B cell (primary cell): Measurements from ENCODE around the gene DENND1A. TPM values are rescaled to one million over a fixed set of nuclear protein-coding genes. Genes with fewer than 3 reads are reported as not detected.

Experiments
- ATAC-seq: fragments of 200-7000 bp; cut with Tn5 transposase; one replicate; pipeline ENCODE4 v1.10.0; 2021; ENCODE audit warnings: low read depth, mild to moderate bottlenecking, moderate number of reproducible peaks, moderate library complexity
- CTCF ChIA-PET: fragments of 350-600 bp; sonication (Branson Sonifier 250); formaldehyde crosslinking; loops from one replicate; lab custom pipeline; 2021; ENCODE audit warnings: antibody characterized with exemption, inconsistent platforms; lab: Charles Lee
- POLR2A ChIA-PET: fragments of 350-600 bp; sonication (Branson Sonifier 250); formaldehyde crosslinking; loops from one replicate; lab custom pipeline; 2021; ENCODE audit warnings: antibody characterized with exemption; lab: Charles Lee
- DNase-seq: peaks from one replicate; pipeline ENCODE4 v3.0.0; 2013
- H2AFZ ChIP-seq: 2 replicates; pipeline ENCODE4 v1.6.1; 2012; ENCODE audit warnings: mild to moderate bottlenecking, low read depth, low read length; ENCODE audit not compliant: insufficient read depth, poor library complexity, severe bottlenecking
- H3K27ac ChIP-seq, 2 donors: 1 replicate in 1 of 2; 2 replicates in 1 of 2; pipeline ENCODE4 v1.5.1; 2012 to 2013; ENCODE audit warnings: low read length in 2 of 2, mild to moderate bottlenecking in 2 of 2, moderate library complexity in 1 of 2
- H3K27me3 ChIP-seq, 4 experiments: fragments of 200-600 bp in 1 of 4; sonication (generic) in 1 of 4; replicated peaks in 1 of 4; 1 replicate in 2 of 4; 2 replicates in 2 of 4; pipeline versions ENCODE4 v1.6.1 to v1.7.0; 2013 to 2016; ENCODE audit warnings: low read length in 3 of 4, mild to moderate bottlenecking in 2 of 4, mixed read lengths in 1 of 4, moderate library complexity in 1 of 4; ENCODE audit not compliant: insufficient read depth in 4 of 4, control insufficient read depth in 3 of 4; ENCODE audit errors: control extremely low read depth in 1 of 4
- H3K36me3 ChIP-seq, 2 experiments: replicated peaks in 1 of 2; 1 replicate in 1 of 2; 2 replicates in 1 of 2; pipeline versions ENCODE4 v1.6.1 to v1.7.1; 2013; ENCODE audit warnings: low read length in 1 of 2; ENCODE audit not compliant: insufficient read depth in 2 of 2, control insufficient read depth in 1 of 2; ENCODE audit errors: control extremely low read depth in 1 of 2, extremely low read depth in 1 of 2
- H3K4me1 ChIP-seq, 2 donors: fragments of 200-600 bp in 1 of 2; sonication (generic) in 1 of 2; 1 replicate in 1 of 2; 2 replicates in 1 of 2; pipeline versions ENCODE4 v1.5.1 to v1.6.1; 2013 to 2017; ENCODE audit warnings: low read length in 2 of 2; ENCODE audit not compliant: control insufficient read depth in 2 of 2, insufficient read depth in 2 of 2
- H3K4me2 ChIP-seq: replicated peaks from 2 replicates; pipeline ENCODE3; 2012; ENCODE audit warnings: mild to moderate bottlenecking, low read depth, low read length; ENCODE audit not compliant: poor library complexity, severe bottlenecking
- H3K4me3 ChIP-seq, 5 experiments: fragments of 200-600 bp in 1 of 5; sonication (generic) in 1 of 5; 1 replicate in 3 of 5; 2 replicates in 2 of 5; pipeline versions ENCODE4 v1.5.1 to v1.7.0; 2011 to 2016; ENCODE audit warnings: low read length in 4 of 5, mild to moderate bottlenecking in 4 of 5, low read depth in 2 of 5, control low read depth in 1 of 5, moderate library complexity in 1 of 5; ENCODE audit not compliant: insufficient read depth in 1 of 5; ENCODE audit errors: control extremely low read depth in 1 of 5, extremely low read depth in 1 of 5
- H3K79me2 ChIP-seq: fragments of 200-600 bp; sonication (generic); one replicate; pipeline ENCODE4 v1.6.0; 2016; ENCODE audit warnings: low read length; ENCODE audit not compliant: control insufficient read depth, insufficient read depth
- H3K9ac ChIP-seq: fragments of 200-600 bp; sonication (generic); 2 replicates; pipeline ENCODE4 v1.6.1; 2017; ENCODE audit warnings: mild to moderate bottlenecking, low read length, moderate library complexity
- H3K9me3 ChIP-seq, 3 donors: one replicate each; pipeline versions ENCODE4 v1.6.1 to v1.7.1; 2013; ENCODE audit warnings: low read length in 2 of 3; ENCODE audit not compliant: control insufficient read depth in 2 of 3, insufficient read depth in 1 of 3; ENCODE audit errors: control extremely low read depth in 1 of 3
- H4K20me1 ChIP-seq: 2 replicates; pipeline ENCODE4 v1.6.0; 2012; ENCODE audit warnings: mild to moderate bottlenecking, low read length; ENCODE audit not compliant: insufficient read depth, control insufficient read depth, poor library complexity, severe bottlenecking
- H3K27ac Mint-ChIP-seq: one replicate; pipeline ENCODE4 v1.8.0; 2021; ENCODE audit warnings: mixed read lengths
- H3K27me3 Mint-ChIP-seq: one replicate; pipeline ENCODE4 v1.8.0; 2021; ENCODE audit warnings: mixed read lengths
- H3K4me1 Mint-ChIP-seq: one replicate; pipeline ENCODE4 v1.8.0; 2021; ENCODE audit warnings: mixed read lengths
- H3K4me3 Mint-ChIP-seq: one replicate; pipeline ENCODE4 v1.8.0; 2021; ENCODE audit warnings: mixed read lengths
- H3K9me3 Mint-ChIP-seq: one replicate; pipeline ENCODE4 v1.8.0; 2022; ENCODE audit warnings: mixed read lengths; ENCODE audit not compliant: insufficient read depth
- CTCF ChIP-seq: fragments of 200-600 bp; IDR thresholded peaks from one replicate; pipeline ENCODE4 v1.8.0; 2022; ENCODE audit warnings: antibody characterized with exemption, mild to moderate bottlenecking
- EZH2 ChIP-seq: IDR thresholded peaks from 2 replicates; pipeline ENCODE4 v1.6.1; 2012; ENCODE audit warnings: borderline replicate concordance, low read depth, mild to moderate bottlenecking, moderate library complexity, low read length; ENCODE audit not compliant: insufficient read depth, poor library complexity, severe bottlenecking
- WGBS: methylation state at CpG from one replicate; pipeline ENCODE4 v1.1.5; 2013; ENCODE audit warnings: missing lambda C conversion rate; ENCODE audit not compliant: insufficient coverage; 5-methylcytosine and 5-hydroxymethylcytosine counted together
- intact Hi-C: fragments of 100-400 bp; cut with micrococcal nuclease; formaldehyde crosslinking; loops from one replicate; pipeline ENCODE4 v1.10.0; 2022
- polyA plus RNA-seq: library from polyadenylated mRNA; depleted of rRNA; stranded (reverse); fragments of >200 nt; gene quantifications from 2 replicates; pipeline ENCODE4 v1.2.3, GENCODE V29; 2012
- total RNA-seq, 2 donors: library from RNA; stranded (reverse); fragments of 120-200 nt in 1 of 2; gene quantifications; 1 replicate in 1 of 2; 2 replicates in 1 of 2; pipeline versions ENCODE4 v1.2.3 to v1.2.4, GENCODE V29; 2013 to 2022

The DENND1A gene
- total and polyA plus RNA-seq, 2 donors (not counting 1 experiment from before 2014, with no cell fraction given), result 10.8 to 26.0 TPM

GRCh38 chr9:123453076-123453667 is 476.8 kb downstream of the DENND1A start:
- Histone ChIP-seq H3K4me2 (no peak overlapping the region), H3K9me3 (no peaks in the 10 kb centered on the region), H3K9ac (no peak overlapping the region), H3K27me3 (no peaks in the 10 kb centered on the region), H3K4me3 (no peak overlapping the region), H3K79me2 (no peaks in the 10 kb centered on the region), H2AFZ (no peak overlapping the region), H4K20me1 (no peaks in the 10 kb centered on the region), H3K4me1 (no peaks in the 10 kb centered on the region), H3K27ac (no peak overlapping the region), H3K36me3 (peaks cover 0 to 36% of the 10 kb centered on the region in 2 experiments)
- H3K4me3 Mint-ChIP-seq, result no peak overlapping the region
- DNase-seq, result no peak
- no peaks in the 10 kb centered on the region for H3K9me3 Mint-ChIP-seq
- intact Hi-C loops, result no loop called here
- POLR2A ChIA-PET, result no interaction called here
- CTCF ChIA-PET, result no interaction called here
- TF ChIP-seq CTCF, result no peak
- no peak overlapping the region for H3K27ac Mint-ChIP-seq
- no peaks in the 10 kb centered on the region for H3K4me1 Mint-ChIP-seq
- no peak for ATAC-seq
- 98% methylated on average over 10 of the region's 14 CpGs for WGBS
- H3K27me3 Mint-ChIP-seq, result no peaks in the 10 kb centered on the region

GRCh38 chr9:123450996-123451395 is 478.9 kb downstream of the DENND1A start:
- ATAC-seq, result no peak
- H3K27ac ChIP-seq, result no peak overlapping the region

More at GRCh38 chr9:123450996-123451395, 478.9 kb downstream of the DENND1A start:
- H2AFZ ChIP-seq, result no peak overlapping the region
- H3K27me3 Mint-ChIP-seq, result no peaks in the 10 kb centered on the region
- H3K4me3 ChIP-seq, result no peak overlapping the region
- H3K9me3 ChIP-seq, result no peaks in the 10 kb centered on the region
- ChIA-PET POLR2A (no interaction called here), CTCF (no interaction called here)
- no peaks in the 10 kb centered on the region for H3K4me1 Mint-ChIP-seq
- DNase-seq, result no peak
- H3K9ac ChIP-seq, result no peak overlapping the region
- H3K4me3 Mint-ChIP-seq, result no peak overlapping the region
- H3K9me3 Mint-ChIP-seq, result no peaks in the 10 kb centered on the region
- intact Hi-C loops, result no loop called here
- peaks cover 0 to 28% of the 10 kb centered on the region in 2 experiments for H3K36me3 ChIP-seq
- H3K27ac Mint-ChIP-seq, result no peak overlapping the region
- 100% methylated on average over 4 of the region's 6 CpGs for WGBS
- no peaks in the 10 kb centered on the region for H4K20me1 ChIP-seq
- H3K4me1 ChIP-seq, result no peaks in the 10 kb centered on the region
- no peaks in the 10 kb centered on the region for H3K79me2 ChIP-seq
- TF ChIP-seq EZH2, result no peak
- no peak for TF ChIP-seq CTCF
- no peaks in the 10 kb centered on the region for H3K27me3 ChIP-seq
- no peak overlapping the region for H3K4me2 ChIP-seq
